ENCODE measurements around the gene KRTAP1-3. TPM values are rescaled to one million over a fixed set of nuclear protein-coding genes. Genes with fewer than 3 reads are reported as not detected.

KRTAP1-3 gene
- total RNA-seq, 1 experiment from 2014 or later, result not detected

DNA sequence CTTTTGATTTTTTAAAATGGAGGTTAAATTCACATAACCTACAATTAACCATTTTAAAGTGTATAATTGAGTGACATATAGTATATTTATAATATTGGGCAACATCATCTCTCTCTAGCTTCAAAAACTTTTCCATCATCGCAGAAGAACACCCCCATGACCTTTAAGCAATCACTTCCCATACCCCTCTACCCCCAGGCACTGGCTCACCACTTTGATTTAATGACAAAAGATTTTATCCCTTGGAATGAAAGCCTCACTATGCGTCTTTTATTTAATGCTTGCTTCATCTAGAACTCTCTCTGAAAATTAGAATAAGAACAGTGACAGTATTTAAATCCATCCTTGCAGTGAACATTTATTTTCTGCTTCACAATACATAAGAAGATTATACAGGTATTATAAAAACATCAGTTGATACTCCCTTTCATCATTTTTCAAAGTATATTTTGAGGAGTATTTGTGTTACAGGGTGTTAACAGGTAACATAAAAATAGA lies 3.2 kb upstream of the KRTAP1-3 start:
- ATAC-seq (peak; percentile 51; the same call in 1 of the 2 replicates), DNase-seq (ENCODE audit: low spot score) (no peak)
- Mint-ChIP-seq H3K27me3 (ENCODE audit: low read depth) (no peaks in the 10 kb centered on the region), H3K36me3 (no peaks in the 10 kb centered on the region), H3K4me1 (peaks cover 47% of the 10 kb centered on the region), H3K27ac (no peak overlapping the region), H3K9me3 (peaks cover 7% of the 10 kb centered on the region), H3K4me3 (no peak overlapping the region)
- TF ChIP-seq JAZF1 (CRISPR knock-in tag; IDR thresholded peaks at IDR 0.05), result no peak
- no peak for TF ChIP-seq EMX1 (CRISPR knock-in tag; IDR thresholded peaks at IDR 0.05)
- TF ChIP-seq IRF2 (CRISPR knock-in tag; IDR thresholded peaks at IDR 0.05; ENCODE audit: borderline replicate concordance, low read depth), result no peak
- TF ChIP-seq, protein P1, sequence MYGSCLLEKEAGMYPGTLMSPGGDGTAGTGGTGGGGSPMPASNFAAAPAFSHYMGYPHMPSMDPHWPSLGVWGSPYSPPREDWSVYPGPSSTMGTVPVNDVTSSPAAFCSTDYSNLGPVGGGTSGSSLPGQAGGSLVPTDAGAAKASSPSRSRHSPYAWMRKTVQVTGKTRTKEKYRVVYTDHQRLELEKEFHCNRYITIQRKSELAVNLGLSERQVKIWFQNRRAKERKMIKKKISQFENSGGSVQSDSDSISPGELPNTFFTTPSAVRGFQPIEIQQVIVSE (CRISPR knock-in tag; IDR thresholded peaks at IDR 0.05; ENCODE audit: borderline replicate concordance), result no peak
- TF ChIP-seq OVOL2 (CRISPR knock-in tag; IDR thresholded peaks at IDR 0.05; ENCODE audit: borderline replicate concordance), result no peak
- no peak for TF ChIP-seq ZNF512 (CRISPR knock-in tag; IDR thresholded peaks at IDR 0.05; ENCODE audit: borderline replicate concordance)
- TF ChIP-seq ZBTB21 (CRISPR knock-in tag; IDR thresholded peaks at IDR 0.05; ENCODE audit: borderline replicate concordance), result no peak
- TF ChIP-seq, protein P2, sequence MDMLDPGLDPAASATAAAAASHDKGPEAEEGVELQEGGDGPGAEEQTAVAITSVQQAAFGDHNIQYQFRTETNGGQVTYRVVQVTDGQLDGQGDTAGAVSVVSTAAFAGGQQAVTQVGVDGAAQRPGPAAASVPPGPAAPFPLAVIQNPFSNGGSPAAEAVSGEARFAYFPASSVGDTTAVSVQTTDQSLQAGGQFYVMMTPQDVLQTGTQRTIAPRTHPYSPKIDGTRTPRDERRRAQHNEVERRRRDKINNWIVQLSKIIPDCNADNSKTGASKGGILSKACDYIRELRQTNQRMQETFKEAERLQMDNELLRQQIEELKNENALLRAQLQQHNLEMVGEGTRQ (CRISPR knock-in tag; IDR thresholded peaks at IDR 0.05), result no peak
- POLR2A ChIA-PET, result no interaction called here
- CTCF ChIA-PET, result interaction anchor here (1.2 kb wide), 1 partner anchor 749 kb away, joined by 3 read pairs; the partner anchor contains the start of gene JUP

DNA sequence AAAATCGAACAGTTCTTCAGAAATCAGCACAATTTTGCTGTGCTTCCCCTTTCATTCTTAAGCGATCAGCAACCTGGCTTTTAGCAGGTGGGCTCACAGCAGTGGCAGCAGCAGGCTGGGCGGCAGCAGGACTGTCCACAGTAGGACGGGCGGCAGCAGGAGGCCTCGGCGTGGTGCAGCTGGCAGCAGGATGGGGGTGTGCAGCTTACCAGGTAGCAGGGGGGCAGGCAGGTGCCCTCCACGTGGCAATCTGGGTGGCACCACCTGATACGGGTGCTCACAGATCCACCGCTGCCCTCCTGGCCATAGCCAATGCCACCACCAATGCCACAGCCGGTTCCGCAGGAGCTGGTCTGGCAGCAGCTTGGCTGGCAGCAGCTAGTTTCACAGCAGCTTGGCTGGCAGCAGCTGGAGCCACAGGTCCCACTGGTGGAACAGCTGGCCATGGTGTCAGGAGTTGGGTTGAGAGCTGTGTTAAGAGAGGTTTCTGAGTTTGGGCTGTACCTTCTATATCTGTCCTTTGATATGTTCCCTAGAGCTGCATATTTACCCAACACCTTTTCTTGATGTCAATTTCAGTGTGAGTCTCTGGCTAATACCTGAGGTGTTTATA lies 4.9 kb downstream of the KRTAP1-3 start, which contains the start of gene KRTAP1-4:
KRTAP1-4 (minus strand) TSS at position 563 of the 613 bp plus-strand sequence; CDS start at position 446, 117 bp downstream.
- Mint-ChIP-seq H3K27ac (no peak within 1 kb of the TSS), H3K9me3 (no peaks in the 10 kb centered on the region), H3K36me3 (no peaks in the 10 kb centered on the region), H3K4me1 (peaks cover under 1% of the 10 kb centered on the region), H3K27me3 (ENCODE audit: low read depth) (no peaks in the 10 kb centered on the region), H3K4me3 (no peak within 1 kb of the TSS)
- ChIA-PET POLR2A (no interaction called here), CTCF (no interaction called here)
- ATAC-seq, result no peak
- no peak for DNase-seq (ENCODE audit: low spot score)
- TF ChIP-seq, protein P3, sequence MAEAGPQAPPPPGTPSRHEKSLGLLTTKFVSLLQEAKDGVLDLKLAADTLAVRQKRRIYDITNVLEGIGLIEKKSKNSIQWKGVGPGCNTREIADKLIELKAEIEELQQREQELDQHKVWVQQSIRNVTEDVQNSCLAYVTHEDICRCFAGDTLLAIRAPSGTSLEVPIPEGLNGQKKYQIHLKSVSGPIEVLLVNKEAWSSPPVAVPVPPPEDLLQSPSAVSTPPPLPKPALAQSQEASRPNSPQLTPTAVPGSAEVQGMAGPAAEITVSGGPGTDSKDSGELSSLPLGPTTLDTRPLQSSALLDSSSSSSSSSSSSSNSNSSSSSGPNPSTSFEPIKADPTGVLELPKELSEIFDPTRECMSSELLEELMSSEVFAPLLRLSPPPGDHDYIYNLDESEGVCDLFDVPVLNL (CRISPR knock-in tag; IDR thresholded peaks at IDR 0.05; ENCODE audit: borderline replicate concordance, low read depth), result no peak
- no peak for TF ChIP-seq ETV6 (CRISPR knock-in tag; IDR thresholded peaks at IDR 0.05)
- no peak for TF ChIP-seq PRRX2 (CRISPR knock-in tag; IDR thresholded peaks at IDR 0.05)
- no peak for TF ChIP-seq IRF2 (CRISPR knock-in tag; IDR thresholded peaks at IDR 0.05; ENCODE audit: borderline replicate concordance, low read depth)
- no peak for TF ChIP-seq ELF4 (CRISPR knock-in tag; IDR thresholded peaks at IDR 0.05; ENCODE audit: low read depth)
- no peak for TF ChIP-seq ARID4B (CRISPR knock-in tag; IDR thresholded peaks at IDR 0.05; ENCODE audit: borderline replicate concordance)
- TF ChIP-seq JUN (CRISPR knock-in tag; IDR thresholded peaks at IDR 0.05), result no peak
- no peak for TF ChIP-seq IRF1 (CRISPR knock-in tag; IDR thresholded peaks at IDR 0.05)
- no peak for TF ChIP-seq NR1H2 (CRISPR knock-in tag; IDR thresholded peaks at IDR 0.05)
- TF ChIP-seq FOXK1 (CRISPR knock-in tag; IDR thresholded peaks at IDR 0.05), result no peak
- no peak for TF ChIP-seq ZNF121 (CRISPR knock-in tag; IDR thresholded peaks at IDR 0.05)
- TF ChIP-seq NFATC4 (CRISPR knock-in tag; IDR thresholded peaks at IDR 0.05), result no peak
- TF ChIP-seq CREB1 (CRISPR knock-in tag; IDR thresholded peaks at IDR 0.05), result no peak
- TF ChIP-seq, protein P4, sequence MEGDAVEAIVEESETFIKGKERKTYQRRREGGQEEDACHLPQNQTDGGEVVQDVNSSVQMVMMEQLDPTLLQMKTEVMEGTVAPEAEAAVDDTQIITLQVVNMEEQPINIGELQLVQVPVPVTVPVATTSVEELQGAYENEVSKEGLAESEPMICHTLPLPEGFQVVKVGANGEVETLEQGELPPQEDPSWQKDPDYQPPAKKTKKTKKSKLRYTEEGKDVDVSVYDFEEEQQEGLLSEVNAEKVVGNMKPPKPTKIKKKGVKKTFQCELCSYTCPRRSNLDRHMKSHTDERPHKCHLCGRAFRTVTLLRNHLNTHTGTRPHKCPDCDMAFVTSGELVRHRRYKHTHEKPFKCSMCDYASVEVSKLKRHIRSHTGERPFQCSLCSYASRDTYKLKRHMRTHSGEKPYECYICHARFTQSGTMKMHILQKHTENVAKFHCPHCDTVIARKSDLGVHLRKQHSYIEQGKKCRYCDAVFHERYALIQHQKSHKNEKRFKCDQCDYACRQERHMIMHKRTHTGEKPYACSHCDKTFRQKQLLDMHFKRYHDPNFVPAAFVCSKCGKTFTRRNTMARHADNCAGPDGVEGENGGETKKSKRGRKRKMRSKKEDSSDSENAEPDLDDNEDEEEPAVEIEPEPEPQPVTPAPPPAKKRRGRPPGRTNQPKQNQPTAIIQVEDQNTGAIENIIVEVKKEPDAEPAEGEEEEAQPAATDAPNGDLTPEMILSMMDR (IDR thresholded peaks at IDR 0.05), result no peak
- TF ChIP-seq, protein P1 (CRISPR knock-in tag; IDR thresholded peaks at IDR 0.05; ENCODE audit: borderline replicate concordance), result no peak
